ENCODE measurements around the gene ZFAND6.
"Not testable (repeated sequence)": the region's sequence is repeated elsewhere in the genome, so short reads cannot be mapped to it uniquely, and the experiment has no call there.

DNA sequence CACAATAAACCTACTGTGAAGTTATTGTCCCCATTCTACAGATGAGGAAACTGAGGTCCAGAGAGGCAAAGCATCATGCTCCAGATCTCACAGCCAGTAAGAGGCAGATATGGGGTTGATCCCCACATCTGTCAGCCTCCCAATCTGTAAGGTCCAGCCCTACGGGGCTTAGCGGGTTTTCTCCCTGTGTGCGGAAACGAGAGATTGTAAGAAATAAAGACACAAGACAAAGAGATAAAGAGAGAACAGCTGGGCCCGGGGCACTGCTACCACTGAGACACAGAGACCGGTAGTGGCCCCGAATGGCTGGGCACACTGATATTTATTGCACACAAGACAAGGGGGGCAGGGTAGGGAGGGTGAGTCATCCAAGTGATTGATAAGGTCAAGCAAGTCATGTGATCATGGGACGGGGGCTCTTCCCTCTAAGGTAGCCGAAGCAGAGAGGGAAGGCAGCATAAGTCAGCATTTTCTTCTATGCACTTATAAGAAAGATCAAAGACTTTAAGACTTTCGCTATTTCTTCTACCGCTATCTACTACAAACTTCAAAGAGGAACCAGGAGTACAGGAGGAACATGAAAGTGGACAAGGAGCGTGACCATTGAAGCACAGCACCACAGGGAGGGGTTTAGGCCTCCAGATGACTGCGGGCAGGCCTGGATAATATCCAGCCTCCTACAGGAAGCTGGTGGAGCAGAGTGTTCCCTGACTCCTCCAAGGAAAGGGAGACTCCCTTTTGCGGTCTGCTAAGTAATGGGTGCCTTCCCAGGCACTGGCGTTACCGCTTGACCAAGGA lies 96.1 kb downstream of the ZFAND6 start:
- TF ChIP-seq, protein P1, sequence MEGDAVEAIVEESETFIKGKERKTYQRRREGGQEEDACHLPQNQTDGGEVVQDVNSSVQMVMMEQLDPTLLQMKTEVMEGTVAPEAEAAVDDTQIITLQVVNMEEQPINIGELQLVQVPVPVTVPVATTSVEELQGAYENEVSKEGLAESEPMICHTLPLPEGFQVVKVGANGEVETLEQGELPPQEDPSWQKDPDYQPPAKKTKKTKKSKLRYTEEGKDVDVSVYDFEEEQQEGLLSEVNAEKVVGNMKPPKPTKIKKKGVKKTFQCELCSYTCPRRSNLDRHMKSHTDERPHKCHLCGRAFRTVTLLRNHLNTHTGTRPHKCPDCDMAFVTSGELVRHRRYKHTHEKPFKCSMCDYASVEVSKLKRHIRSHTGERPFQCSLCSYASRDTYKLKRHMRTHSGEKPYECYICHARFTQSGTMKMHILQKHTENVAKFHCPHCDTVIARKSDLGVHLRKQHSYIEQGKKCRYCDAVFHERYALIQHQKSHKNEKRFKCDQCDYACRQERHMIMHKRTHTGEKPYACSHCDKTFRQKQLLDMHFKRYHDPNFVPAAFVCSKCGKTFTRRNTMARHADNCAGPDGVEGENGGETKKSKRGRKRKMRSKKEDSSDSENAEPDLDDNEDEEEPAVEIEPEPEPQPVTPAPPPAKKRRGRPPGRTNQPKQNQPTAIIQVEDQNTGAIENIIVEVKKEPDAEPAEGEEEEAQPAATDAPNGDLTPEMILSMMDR (conservative IDR thresholded peaks at IDR 0.05; ENCODE audit: low read depth, low read length) = not testable (repeated sequence)
- not testable (repeated sequence) for TF ChIP-seq EZH2 (IDR thresholded peaks at IDR 0.05; ENCODE audit: borderline replicate concordance, low read depth, low read length, poor library complexity, severe bottlenecking)

All from A673 (cell line).